ENCODE results near the gene LTBP1. TPM values are rescaled to one million over a fixed set of nuclear protein-coding genes. Genes with fewer than 3 reads are reported as not detected.

The LTBP1 gene
- total RNA-seq, 1 donor from 2014 or later, result 43.9 TPM

- DNase-seq (ENCODE audit: low read depth), result no peak
- TF ChIP-seq, protein P1, sequence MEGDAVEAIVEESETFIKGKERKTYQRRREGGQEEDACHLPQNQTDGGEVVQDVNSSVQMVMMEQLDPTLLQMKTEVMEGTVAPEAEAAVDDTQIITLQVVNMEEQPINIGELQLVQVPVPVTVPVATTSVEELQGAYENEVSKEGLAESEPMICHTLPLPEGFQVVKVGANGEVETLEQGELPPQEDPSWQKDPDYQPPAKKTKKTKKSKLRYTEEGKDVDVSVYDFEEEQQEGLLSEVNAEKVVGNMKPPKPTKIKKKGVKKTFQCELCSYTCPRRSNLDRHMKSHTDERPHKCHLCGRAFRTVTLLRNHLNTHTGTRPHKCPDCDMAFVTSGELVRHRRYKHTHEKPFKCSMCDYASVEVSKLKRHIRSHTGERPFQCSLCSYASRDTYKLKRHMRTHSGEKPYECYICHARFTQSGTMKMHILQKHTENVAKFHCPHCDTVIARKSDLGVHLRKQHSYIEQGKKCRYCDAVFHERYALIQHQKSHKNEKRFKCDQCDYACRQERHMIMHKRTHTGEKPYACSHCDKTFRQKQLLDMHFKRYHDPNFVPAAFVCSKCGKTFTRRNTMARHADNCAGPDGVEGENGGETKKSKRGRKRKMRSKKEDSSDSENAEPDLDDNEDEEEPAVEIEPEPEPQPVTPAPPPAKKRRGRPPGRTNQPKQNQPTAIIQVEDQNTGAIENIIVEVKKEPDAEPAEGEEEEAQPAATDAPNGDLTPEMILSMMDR (conservative IDR thresholded peaks at IDR 0.05; ENCODE audit: low read depth, low read length), result no peak
- H3K4me3 ChIP-seq (ENCODE audit: low read depth, low read length), result no peak overlapping the region
Measured at GRCh38 chr2:33116799-33117198, 170.0 kb downstream of the LTBP1 start.

GRCh38 chr2:33118651-33119050 lies 171.9 kb downstream of the LTBP1 start:
- DNase-seq (ENCODE audit: low read depth), result no peak
- TF ChIP-seq, protein P1 (conservative IDR thresholded peaks at IDR 0.05; ENCODE audit: low read depth, low read length), result no peak
- H3K4me3 ChIP-seq (ENCODE audit: low read depth, low read length), result no peak overlapping the region

DNA sequence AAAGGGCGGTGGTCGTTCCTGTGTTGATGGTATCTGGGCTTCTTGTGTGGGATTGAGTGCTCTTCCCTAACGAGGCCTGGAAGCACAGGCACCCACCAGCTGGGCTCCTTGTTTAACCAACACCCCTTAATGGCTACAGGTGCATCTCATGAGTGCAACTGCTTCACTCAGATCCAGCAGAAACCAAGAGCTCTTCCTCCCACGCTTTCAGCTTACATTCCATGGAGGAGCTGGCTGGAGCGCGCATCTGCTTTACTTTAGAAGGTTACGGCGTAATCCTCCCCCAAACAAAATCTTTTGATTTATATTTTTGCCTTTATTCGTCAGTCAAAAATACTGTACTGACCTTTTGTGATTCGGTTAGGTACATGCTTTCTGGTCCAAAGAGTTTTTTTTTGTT lies 174.7 kb downstream of the LTBP1 start:
- TF ChIP-seq, protein P1 (conservative IDR thresholded peaks at IDR 0.05; ENCODE audit: low read depth, low read length), result no peak
- no peak for DNase-seq (ENCODE audit: low read depth)
- no peak overlapping the region for H3K4me3 ChIP-seq (ENCODE audit: low read depth, low read length)

DNA sequence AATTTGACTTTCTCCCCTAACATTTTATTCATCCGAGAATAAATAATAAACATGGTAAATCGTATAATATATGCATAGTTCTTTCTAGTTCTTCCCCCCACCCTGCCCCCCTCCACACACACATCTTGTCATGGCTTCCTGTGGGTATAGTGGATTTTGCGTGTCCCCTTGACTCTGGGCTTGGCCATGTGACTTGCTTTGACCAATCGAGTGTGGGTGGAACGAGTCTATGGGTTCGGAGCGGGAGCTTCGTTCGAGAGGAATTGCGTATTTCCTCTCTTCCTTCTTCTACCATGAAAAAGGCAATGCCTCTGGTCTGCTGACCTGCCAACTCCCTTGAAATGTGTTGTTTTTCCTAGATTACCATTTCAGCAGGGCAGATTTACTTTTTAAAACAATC lies 175.2 kb downstream of the LTBP1 start:
- TF ChIP-seq, protein P1 (conservative IDR thresholded peaks at IDR 0.05; ENCODE audit: low read depth, low read length), result no peak
- H3K4me3 ChIP-seq (ENCODE audit: low read depth, low read length), result no peak overlapping the region
- no peak for DNase-seq (ENCODE audit: low read depth)

DNA sequence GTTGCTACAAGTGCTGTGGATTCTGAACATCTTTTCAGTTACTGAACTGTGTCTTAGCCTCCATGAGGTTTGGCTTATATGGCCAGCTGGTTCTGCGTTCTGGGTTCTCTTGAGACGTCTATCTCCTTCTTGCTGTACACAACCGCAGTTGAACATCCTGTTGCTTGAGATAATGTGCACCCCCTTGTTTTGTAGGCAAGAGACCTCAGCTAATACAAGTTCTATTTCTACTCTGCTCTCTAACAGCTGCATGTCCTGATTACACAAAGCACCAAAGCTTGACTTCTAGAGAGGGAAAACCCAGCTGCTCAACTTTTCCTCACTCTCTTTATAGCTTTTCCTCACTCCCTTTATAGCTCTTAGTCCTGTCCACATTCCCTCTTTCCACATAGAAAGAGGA lies 176.0 kb downstream of the LTBP1 start:
- H3K4me3 ChIP-seq (ENCODE audit: low read depth, low read length), result no peak overlapping the region
- DNase-seq (ENCODE audit: low read depth), result no peak
- TF ChIP-seq, protein P1 (conservative IDR thresholded peaks at IDR 0.05; ENCODE audit: low read depth, low read length), result no peak

DNA sequence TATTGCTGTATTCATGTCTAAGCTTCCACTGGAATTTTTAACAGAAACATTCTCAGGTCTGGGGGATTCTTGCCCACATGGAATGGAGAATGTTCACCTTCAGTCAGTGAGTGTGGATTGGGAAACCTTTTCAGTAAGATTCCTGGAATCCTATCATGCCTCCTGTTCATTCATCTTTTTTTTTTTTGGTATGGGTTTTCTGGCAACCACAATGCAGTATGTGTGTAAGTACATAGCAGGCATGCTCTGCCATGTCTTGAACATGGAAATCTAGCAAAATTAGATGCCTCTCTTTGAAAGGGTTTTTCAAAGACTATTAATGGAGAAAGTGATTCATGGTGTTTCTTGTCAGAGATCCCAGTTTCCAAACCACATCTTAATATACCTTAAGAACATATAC lies 176.5 kb downstream of the LTBP1 start:
- DNase-seq (ENCODE audit: low read depth), result no peak
- TF ChIP-seq, protein P1 (conservative IDR thresholded peaks at IDR 0.05; ENCODE audit: low read depth, low read length), result no peak

DNA sequence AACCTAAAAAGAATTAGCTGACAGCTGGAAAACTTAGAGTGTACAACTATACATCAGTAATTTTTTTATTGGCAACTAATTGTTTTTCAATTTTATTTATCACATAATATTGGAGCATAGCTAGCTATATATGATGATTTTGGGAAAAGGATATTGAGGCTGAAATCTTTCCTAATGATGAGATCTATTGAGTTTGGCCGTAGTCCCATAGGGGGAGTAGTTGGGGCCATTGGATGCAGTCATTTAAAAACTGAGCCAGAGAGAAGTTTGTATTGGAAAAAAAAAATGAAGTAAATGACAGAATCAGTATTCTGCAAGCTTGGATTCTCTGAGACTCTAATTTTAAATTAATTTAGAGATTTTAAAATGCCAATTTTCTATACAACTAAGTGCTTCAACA lies 179.8 kb downstream of the LTBP1 start:
- no peak overlapping the region for H3K4me3 ChIP-seq (ENCODE audit: low read depth, low read length)
- DNase-seq (ENCODE audit: low read depth), result no peak
- TF ChIP-seq, protein P1 (conservative IDR thresholded peaks at IDR 0.05; ENCODE audit: low read depth, low read length), result peak; percentile 19

More for the DNA sequence above, 176.5 kb downstream of the LTBP1 start:
- H3K4me3 ChIP-seq (ENCODE audit: low read depth, low read length), result no peak overlapping the region
